GM18526 (cell line): ENCODE measurements around the gene ZGLP1.

Source experiments
- POLR2A ChIP-seq: IDR thresholded peaks from 3 replicates; pipeline ENCODE4 v1.6.1; 2011; ENCODE audit not compliant: insufficient read length; ENCODE audit errors: extremely low read depth

Gene ZGLP1

GRCh38 chr19:10279737-10280442 lies 29.7 kb downstream of the ZGLP1 start:
- no peak for TF ChIP-seq POLR2A

DNA sequence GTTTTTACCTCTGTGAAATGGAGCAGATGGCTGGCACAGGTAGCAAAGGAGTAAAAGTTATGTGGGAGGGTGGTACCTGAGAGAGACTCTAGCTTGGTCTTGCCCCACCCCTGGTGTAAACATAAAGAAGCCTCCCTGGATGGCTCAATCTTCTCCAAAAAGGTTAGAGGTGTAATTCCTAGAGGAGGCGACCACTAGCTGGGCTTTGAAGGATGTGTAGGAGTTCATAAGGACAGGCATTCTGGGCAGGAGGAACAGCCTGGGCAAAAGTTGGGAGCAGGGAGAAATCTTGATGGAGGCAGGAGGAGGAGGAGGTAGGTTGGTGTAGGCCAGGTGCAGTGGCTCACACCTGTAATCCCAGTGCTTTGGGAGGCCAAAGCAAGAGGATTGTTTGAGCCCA lies 30.7 kb downstream of the ZGLP1 start:
- TF ChIP-seq POLR2A = no peak

GRCh38 chr19:10277795-10278589 lies 31.6 kb downstream of the ZGLP1 start:
- TF ChIP-seq POLR2A = no peak

- TF ChIP-seq POLR2A = no peak
Measured at GRCh38 chr19:10274589-10274988, 35.0 kb downstream of the ZGLP1 start.

DNA sequence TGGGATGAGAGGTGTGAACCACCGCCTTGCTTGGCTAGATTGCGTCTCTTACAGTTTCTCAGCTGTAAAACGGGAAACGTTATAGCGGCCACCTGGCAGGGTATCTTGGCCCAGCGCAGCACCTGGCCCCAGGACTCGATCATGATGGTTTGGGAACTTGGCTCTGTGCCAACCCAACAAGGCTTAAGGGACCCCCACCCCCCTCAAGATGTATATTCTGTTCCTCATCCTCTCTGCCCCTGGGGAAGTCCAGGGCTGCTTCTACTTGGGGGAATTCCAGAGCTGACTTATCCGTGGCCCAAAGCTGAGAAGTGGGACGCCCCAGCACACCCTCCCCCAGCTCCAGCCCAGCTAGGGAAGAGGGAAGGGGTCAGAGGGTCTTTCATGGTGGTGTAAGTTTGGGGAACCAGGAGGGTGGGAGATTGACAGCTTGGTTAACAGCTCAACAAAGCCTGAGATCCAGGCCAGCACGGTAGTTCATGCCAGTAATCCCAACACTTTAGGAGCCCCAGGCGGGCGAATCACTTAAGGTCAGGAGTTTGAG lies 38.0 kb downstream of the ZGLP1 start:
- TF ChIP-seq POLR2A = no peak

DNA sequence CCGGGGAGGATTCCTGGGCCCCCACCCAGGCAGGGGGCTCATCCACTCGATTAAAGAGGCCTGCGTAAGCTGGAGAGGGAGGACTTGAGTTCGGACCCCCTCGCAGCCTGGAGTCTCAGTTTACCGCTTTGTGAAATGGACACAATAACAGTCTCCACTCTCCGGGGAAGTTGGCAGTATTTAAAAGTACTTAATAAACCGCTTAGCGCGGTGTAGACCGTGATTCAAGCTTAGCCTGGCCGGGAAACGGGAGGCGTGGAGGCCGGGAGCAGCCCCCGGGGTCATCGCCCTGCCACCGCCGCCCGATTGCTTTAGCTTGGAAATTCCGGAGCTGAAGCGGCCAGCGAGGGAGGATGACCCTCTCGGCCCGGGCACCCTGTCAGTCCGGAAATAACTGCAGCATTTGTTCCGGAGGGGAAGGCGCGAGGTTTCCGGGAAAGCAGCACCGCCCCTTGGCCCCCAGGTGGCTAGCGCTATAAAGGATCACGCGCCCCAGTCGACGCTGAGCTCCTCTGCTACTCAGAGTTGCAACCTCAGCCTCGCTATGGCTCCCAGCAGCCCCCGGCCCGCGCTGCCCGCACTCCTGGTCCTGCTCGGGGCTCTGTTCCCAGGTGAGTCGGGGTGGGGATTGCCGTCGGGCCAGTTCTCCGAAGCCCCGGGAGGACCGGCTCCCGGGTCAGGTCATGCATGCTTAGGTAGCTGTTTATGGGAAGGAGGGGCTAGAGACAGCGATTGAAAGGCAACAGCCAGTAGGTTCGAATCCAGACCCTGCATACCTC lies 38.8 kb downstream of the ZGLP1 start, which contains the start of gene ICAM1:
TSS of gene ICAM1 (plus strand) at position 505 of the 779 bp plus-strand sequence. CDS start at position 545, 40 bp downstream.
- peak; percentile 99 for TF ChIP-seq POLR2A

- TF ChIP-seq POLR2A = peak; percentile 21
Measured at GRCh38 chr19:10270180-10270615, 39.4 kb downstream of the ZGLP1 start.

DNA sequence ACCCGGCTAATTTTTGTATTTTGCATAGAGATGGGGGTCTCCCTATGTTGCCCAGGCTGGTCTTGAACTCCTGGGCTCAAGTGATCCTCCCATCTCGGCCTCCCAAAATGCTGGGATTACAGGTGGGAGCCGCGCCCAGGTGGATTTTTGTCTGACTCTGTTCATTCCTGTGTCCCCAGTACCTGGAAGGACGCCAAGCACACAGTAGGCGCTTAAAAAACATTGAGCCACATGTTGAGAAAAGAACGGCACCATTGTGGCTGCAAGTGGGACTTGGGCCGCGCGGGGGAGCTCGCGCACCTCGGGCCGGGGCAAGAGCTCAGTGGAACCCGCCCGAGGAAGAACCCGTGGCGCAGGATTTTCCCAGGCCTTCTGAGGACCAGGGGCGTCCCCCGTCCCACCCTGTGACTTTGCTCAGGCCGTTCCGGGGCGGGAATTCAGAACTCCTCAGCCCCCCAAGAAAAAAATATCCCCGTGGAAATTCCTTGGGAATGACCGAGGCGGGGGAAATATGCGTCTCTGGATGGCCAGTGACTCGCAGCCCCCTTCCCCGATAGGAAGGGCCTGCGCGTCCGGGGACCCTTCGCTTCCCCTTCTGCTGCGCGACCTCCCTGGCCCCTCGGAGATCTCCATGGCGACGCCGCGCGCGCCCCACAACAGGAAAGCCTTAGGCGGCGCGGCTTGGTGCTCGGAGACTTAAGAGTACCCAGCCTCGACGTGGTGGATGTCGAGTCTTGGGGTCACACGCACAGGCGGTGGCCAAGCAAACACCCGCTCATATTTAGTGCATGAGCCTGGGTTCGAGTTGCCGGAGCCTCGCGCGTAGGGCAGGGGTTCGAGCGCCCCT lies 40.1 kb downstream of the ZGLP1 start:
- peak; percentile 12 for TF ChIP-seq POLR2A

GRCh38 chr19:10268071-10268470 lies 41.5 kb downstream of the ZGLP1 start:
- no peak for TF ChIP-seq POLR2A

DNA sequence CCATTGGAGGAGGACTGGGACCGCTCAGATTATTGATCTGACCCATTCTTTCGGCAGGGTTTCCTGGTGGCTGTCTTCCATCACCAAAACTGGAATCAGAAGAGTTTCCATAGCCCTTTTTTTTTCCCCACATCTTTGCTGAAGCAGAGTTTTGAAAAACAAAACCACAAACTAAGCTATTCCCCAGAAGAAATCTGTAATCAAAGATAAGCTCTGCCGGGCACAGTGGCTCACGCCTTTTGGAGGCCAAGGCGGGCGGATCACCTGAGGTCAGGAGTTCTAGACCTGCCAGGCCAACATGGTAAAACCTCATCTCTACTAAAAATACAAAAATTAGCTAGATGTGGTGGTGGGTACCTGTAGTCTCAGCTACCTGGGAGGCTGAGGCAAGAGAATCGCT lies 42.9 kb downstream of the ZGLP1 start:
- TF ChIP-seq POLR2A = no peak

GRCh38 chr19:10262771-10263170 lies 46.8 kb downstream of the ZGLP1 start:
- TF ChIP-seq POLR2A = no peak

GRCh38 chr19:10260141-10260584 lies 49.5 kb downstream of the ZGLP1 start:
- no peak for TF ChIP-seq POLR2A

DNA sequence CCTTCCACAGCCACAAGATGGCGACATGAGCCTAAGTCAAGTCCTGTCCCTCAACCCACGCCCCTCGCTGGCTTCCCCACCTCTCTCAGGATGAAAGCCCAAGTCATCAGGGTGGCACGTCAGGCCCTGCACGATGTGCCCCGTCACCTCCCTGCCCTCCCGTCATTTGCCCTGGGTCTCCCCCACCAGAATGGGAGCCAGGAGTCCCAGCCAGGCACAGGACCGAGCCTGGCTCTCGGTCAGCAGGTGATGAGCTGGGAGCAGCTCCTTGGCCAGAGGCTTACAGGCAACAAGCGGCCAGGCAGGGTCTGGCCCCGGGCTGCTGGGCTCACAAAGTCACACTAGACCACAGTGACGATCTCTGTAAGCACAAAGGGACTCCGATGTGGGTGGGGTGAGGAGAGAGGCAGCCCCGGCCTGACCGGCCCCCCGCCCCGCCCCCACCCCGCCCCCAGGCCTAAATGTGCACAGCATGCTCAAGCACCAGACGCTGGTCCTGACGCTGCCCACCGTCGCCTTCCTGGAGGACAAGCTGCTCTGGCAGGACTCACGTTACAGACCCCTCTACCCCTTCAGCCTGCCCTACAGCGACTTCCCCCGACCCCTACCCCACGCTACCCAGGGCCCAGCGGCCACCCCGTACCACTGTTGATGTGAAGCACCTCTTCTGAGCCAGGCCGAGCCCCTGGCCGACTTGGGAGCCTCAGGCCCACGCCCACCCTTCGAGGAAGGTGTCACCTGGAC lies 50.3 kb downstream of the ZGLP1 start:
- no peak for TF ChIP-seq POLR2A
